Calu3 (cell line): ENCODE results near the gene ATG7. TPM values are rescaled to one million over a fixed set of nuclear protein-coding genes. Genes with fewer than 3 reads are reported as not detected.

Experiments used
- BruUV-seq: library from RNA; stranded (reverse); fragments of 400-500 nt; replicated peaks from 2 replicates; lab custom pipeline; 2021; lab: Mats Ljungman, UMichigan
- CTCF ChIA-PET: fragments of 300-600 bp; sonication (Branson Sonifier 250); formaldehyde crosslinking; loops from one replicate; lab custom pipeline; 2022; ENCODE audit warnings: antibody characterized with exemption; lab: Charles Lee
- DNase-seq: peaks from one replicate; pipeline ENCODE4 v3.0.0; 2022
- H3K27ac Mint-ChIP-seq: one replicate; pipeline ENCODE4 v1.8.0; 2022; ENCODE audit warnings: mixed read lengths; ENCODE audit not compliant: unreplicated experiment
- H3K27me3 Mint-ChIP-seq: one replicate; pipeline ENCODE4 v1.8.0; 2022; ENCODE audit warnings: mixed read lengths; ENCODE audit not compliant: unreplicated experiment
- H3K36me3 Mint-ChIP-seq: one replicate; pipeline ENCODE4 v1.8.0; 2022; ENCODE audit warnings: mild to moderate bottlenecking, moderate library complexity, mixed read lengths; ENCODE audit not compliant: insufficient read depth, unreplicated experiment
- H3K4me1 Mint-ChIP-seq: one replicate; pipeline ENCODE4 v1.8.0; 2022; ENCODE audit warnings: mild to moderate bottlenecking, low read depth, mixed read lengths; ENCODE audit not compliant: unreplicated experiment
- H3K4me3 Mint-ChIP-seq: one replicate; pipeline ENCODE4 v1.8.0; 2022; ENCODE audit warnings: mild to moderate bottlenecking, low read depth, moderate library complexity, mixed read lengths; ENCODE audit not compliant: unreplicated experiment
- H3K9me3 Mint-ChIP-seq: one replicate; pipeline ENCODE4 v1.8.0; 2022; ENCODE audit warnings: low read depth, mixed read lengths; ENCODE audit not compliant: unreplicated experiment
- intact Hi-C: fragments of 100-400 bp; cut with micrococcal nuclease; formaldehyde crosslinking; loops from one replicate; pipeline ENCODE4 v1.10.0; 2022; ENCODE audit not compliant: unreplicated experiment
- total RNA-seq: library from RNA; stranded (reverse); gene quantifications from 2 replicates; pipeline ENCODE4 v1.2.3, GENCODE V29; 2022
- TF ChIP-seq, protein P1 (sequence below): fragments of 200-600 bp; IDR thresholded peaks from one replicate; pipeline ENCODE4 v1.8.0; 2022; ENCODE audit warnings: antibody characterized with exemption; ENCODE audit not compliant: unreplicated experiment

ATG7 gene
- total RNA-seq, 1 experiment from 2014 or later = 37.3 TPM

DNA sequence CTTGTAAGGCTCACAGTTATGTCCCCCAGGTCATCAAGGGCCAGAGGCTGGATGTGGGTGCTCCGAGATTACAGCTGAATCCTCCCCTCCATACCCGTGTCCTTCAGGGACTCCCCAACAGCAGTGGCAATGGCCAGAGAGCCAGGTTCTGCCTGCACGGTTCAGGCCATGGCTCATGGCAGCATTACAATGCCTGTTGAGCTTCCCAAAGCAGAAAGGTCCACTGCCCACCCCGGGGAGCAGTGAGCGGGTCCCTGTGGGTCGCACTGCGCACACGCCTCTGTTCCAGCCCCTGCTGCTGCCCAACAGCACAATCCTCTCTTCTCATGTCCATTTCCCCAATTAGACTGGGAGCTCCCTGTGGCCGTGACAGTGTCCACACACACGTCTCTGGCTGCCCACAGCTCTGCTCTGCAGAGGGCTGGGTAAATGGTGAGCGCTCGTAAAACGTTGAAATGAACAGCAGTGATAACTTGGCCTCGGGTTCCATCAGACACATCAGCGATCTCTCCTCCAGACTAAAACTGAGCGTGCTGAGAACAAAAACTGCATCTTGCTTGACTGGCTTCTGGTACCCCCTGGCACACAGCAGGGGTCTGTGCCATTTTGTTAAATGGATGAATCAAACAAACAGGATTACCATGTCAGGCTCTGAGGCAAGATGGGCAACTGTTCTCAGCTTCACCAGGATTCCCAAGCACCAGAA lies 291.1 kb downstream of the ATG7 start:
- Mint-ChIP-seq H3K27ac (no peak overlapping the region), H3K4me1 (peaks cover 6% of the 10 kb centered on the region), H3K27me3 (no peaks in the 10 kb centered on the region), H3K4me3 (no peak overlapping the region), H3K9me3 (no peaks in the 10 kb centered on the region), H3K36me3 (peaks cover 48% of the 10 kb centered on the region)
- CTCF ChIA-PET = no interaction called here
- DNase-seq = no peak
- TF ChIP-seq, protein P1, sequence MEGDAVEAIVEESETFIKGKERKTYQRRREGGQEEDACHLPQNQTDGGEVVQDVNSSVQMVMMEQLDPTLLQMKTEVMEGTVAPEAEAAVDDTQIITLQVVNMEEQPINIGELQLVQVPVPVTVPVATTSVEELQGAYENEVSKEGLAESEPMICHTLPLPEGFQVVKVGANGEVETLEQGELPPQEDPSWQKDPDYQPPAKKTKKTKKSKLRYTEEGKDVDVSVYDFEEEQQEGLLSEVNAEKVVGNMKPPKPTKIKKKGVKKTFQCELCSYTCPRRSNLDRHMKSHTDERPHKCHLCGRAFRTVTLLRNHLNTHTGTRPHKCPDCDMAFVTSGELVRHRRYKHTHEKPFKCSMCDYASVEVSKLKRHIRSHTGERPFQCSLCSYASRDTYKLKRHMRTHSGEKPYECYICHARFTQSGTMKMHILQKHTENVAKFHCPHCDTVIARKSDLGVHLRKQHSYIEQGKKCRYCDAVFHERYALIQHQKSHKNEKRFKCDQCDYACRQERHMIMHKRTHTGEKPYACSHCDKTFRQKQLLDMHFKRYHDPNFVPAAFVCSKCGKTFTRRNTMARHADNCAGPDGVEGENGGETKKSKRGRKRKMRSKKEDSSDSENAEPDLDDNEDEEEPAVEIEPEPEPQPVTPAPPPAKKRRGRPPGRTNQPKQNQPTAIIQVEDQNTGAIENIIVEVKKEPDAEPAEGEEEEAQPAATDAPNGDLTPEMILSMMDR = no peak
- intact Hi-C loops = no loop called here
- BruUV-seq = no TSS peak

DNA sequence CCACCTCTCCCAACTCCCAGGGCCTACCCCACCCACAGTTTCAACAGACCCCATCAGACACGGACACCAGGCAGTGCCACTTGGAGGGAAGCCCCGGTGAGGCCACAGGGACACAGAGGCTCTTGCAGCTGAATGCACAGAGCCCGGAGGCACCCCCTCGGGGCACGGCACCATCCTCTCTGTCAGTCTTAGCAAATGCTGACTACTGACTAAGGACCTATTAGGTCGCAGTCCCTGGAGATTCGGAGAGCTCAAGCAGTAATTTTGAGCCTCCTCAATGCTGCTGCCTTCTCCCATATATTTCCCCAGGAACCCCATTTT lies 291.6 kb downstream of the ATG7 start:
- intact Hi-C loops = no loop called here
- Mint-ChIP-seq H3K4me1 (peaks cover 11% of the 10 kb centered on the region), H3K9me3 (no peaks in the 10 kb centered on the region), H3K27me3 (no peaks in the 10 kb centered on the region), H3K4me3 (no peak overlapping the region), H3K27ac (no peak overlapping the region), H3K36me3 (peaks cover 48% of the 10 kb centered on the region)
- no TSS peak for BruUV-seq
- TF ChIP-seq, protein P1 = no peak
- no peak for DNase-seq
- CTCF ChIA-PET = no interaction called here

DNA sequence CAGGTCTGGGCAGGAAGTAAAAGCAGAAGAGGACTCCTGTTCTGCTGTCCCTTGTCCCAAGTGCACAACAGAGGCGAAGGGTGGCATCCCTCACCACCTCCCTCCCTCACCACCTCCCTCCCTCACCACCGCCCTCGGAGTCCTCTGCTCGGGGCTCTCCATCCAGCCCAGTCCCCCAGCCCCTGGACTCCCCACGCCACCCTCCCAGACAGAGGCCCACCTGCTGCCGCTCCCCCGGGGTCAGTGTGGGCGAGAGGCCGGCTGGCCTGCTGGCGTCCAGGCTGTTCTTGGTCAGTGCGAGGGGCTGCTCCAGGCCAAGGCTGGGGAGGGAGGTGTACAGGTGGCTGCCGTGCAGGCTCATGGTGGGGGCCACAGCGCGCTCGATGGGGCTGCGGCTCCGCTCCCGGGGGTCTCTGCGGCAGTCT lies 292.4 kb downstream of the ATG7 start:
- TF ChIP-seq, protein P1 = no peak
- no peaks in the 10 kb centered on the region for H3K9me3 Mint-ChIP-seq
- no TSS peak for BruUV-seq
- no peak overlapping the region for H3K4me3 Mint-ChIP-seq
- CTCF ChIA-PET = no interaction called here
- no peak overlapping the region for H3K27ac Mint-ChIP-seq
- no peaks in the 10 kb centered on the region for H3K27me3 Mint-ChIP-seq
- no peak for DNase-seq
- H3K36me3 Mint-ChIP-seq = peaks cover 41% of the 10 kb centered on the region
- peaks cover 17% of the 10 kb centered on the region for H3K4me1 Mint-ChIP-seq
- intact Hi-C loops = no loop called here

- Mint-ChIP-seq H3K27me3 (no peaks in the 10 kb centered on the region), H3K9me3 (no peaks in the 10 kb centered on the region), H3K36me3 (peaks cover 40% of the 10 kb centered on the region), H3K4me3 (no peak overlapping the region), H3K27ac (no peak overlapping the region), H3K4me1 (peaks cover 17% of the 10 kb centered on the region)
- TF ChIP-seq, protein P1 = no peak
- DNase-seq = no peak
- intact Hi-C loops = no loop called here
- CTCF ChIA-PET = no interaction called here
- BruUV-seq = no TSS peak
Observed at GRCh38 chr3:11565072-11565471, 292.9 kb downstream of the ATG7 start.
